ENCODE measurements around the gene LGALS16. TPM values are rescaled to one million over a fixed set of nuclear protein-coding genes. Genes with fewer than 3 reads are reported as not detected.

LGALS16 gene
- polyA plus RNA-seq, 2 of the 4 experiments (the other 2 are of a cell fraction), result not detected

DNA sequence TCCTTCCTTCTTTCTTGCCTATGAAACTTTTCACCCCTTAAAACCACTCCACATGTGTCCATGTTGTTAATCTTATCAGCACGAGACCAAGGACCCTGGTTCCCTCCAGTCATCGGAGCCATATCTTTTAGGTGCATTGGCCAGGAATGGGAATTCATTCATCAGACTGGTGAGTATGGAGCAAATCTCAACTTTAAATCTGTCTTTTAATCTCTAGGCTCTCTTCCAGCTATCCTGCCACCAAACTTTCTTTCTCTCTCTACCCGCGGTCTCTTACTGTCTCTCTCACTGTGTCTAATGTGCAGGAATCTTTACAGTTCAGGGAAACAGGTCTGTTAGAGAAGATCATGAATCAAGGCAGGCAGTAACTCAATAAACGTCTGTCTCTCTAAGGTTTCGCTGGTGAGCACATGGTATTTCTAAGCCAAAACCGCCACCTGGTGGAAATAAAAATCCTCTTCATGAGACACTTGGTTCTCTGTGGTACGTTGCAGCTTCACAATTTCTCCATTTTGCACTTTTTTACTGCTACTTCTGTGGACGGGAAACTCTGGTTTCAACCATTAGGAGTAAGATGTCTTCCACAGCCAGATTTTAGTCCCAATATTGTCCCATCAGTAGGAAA, 16.1 kb downstream of the LGALS16 start:
- WGBS (ENCODE audit: missing lambda C conversion rate), result 2% methylated on average over 9 of the region's 9 CpGs
- ATAC-seq (peak; percentile 95 to 98), DNase-seq (ENCODE audit: low read depth in 1 of 2, low spot score in 1 of 2) (peak; percentile 69 to 83), FAIRE-seq (peak; percentile 99)
- H3K27ac ChIP-seq, result no peak overlapping the region
- H3K9me3 ChIP-seq, result no peaks in the 10 kb centered on the region; the same call in 2 of the 3 replicates
- no peak overlapping the region for H3K4me3 ChIP-seq
- H3K4me1 ChIP-seq, result peaks cover 5% of the 10 kb centered on the region; the same call in 1 of the 3 replicates
- POLR2A ChIA-PET, result interaction anchor here (1.0 kb wide), 1 partner anchor 236 kb away, joined by 8 read pairs; the partner anchor contains the start of gene RPS16
- no peak for TF ChIP-seq SREBF2 (IDR thresholded peaks at IDR 0.05)
- TF ChIP-seq JUNB (IDR thresholded peaks at IDR 0.05), result no peak
- TF ChIP-seq ZC3H11A (IDR thresholded peaks at IDR 0.05), result no peak
- TF ChIP-seq HOXA7 (CRISPR knock-in tag; IDR thresholded peaks at IDR 0.05), result no peak
- TF ChIP-seq RARB (CRISPR knock-in tag; IDR thresholded peaks at IDR 0.05), result no peak
- no peak for TF ChIP-seq HOXB5 (CRISPR knock-in tag; IDR thresholded peaks at IDR 0.05)
- TF ChIP-seq, protein P1, sequence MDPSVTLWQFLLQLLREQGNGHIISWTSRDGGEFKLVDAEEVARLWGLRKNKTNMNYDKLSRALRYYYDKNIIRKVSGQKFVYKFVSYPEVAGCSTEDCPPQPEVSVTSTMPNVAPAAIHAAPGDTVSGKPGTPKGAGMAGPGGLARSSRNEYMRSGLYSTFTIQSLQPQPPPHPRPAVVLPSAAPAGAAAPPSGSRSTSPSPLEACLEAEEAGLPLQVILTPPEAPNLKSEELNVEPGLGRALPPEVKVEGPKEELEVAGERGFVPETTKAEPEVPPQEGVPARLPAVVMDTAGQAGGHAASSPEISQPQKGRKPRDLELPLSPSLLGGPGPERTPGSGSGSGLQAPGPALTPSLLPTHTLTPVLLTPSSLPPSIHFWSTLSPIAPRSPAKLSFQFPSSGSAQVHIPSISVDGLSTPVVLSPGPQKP (IDR thresholded peaks at IDR 0.05; ENCODE audit: low read depth, low read length), result no peak
- TF ChIP-seq RAD21 (conservative IDR thresholded peaks at IDR 0.05 in 1 of 2, IDR thresholded peaks at IDR 0.05 in 1 of 2), result peak; percentile 99 to 100
- TF ChIP-seq, protein P2, sequence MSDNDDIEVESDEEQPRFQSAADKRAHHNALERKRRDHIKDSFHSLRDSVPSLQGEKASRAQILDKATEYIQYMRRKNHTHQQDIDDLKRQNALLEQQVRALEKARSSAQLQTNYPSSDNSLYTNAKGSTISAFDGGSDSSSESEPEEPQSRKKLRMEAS (IDR thresholded peaks at IDR 0.05), result peak; percentile 62; the same call in 1 of the 2 replicates
- no peak for TF ChIP-seq FOSB (CRISPR knock-in tag; IDR thresholded peaks at IDR 0.05)
- no peak for TF ChIP-seq RNF2 (IDR thresholded peaks at IDR 0.05; ENCODE audit: borderline replicate concordance, low read depth)
- TF ChIP-seq, protein P3, sequence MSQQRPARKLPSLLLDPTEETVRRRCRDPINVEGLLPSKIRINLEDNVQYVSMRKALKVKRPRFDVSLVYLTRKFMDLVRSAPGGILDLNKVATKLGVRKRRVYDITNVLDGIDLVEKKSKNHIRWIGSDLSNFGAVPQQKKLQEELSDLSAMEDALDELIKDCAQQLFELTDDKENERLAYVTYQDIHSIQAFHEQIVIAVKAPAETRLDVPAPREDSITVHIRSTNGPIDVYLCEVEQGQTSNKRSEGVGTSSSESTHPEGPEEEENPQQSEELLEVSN (IDR thresholded peaks at IDR 0.05; ENCODE audit: borderline replicate concordance, low read depth), result no peak
- no peak for TF ChIP-seq CHD4 (IDR thresholded peaks at IDR 0.05; ENCODE audit: borderline replicate concordance)
- no peak for TF ChIP-seq NR3C1 (IDR thresholded peaks at IDR 0.05)
- no peak for TF ChIP-seq PHF8 (IDR thresholded peaks at IDR 0.05; ENCODE audit: borderline replicate concordance, low read depth)
- TF ChIP-seq EP300 (IDR thresholded peaks at IDR 0.05), result no peak
- no peak for TF ChIP-seq POLR2A (IDR thresholded peaks at IDR 0.05; ENCODE audit: low read length)
- TF ChIP-seq ZFP36 (IDR thresholded peaks at IDR 0.05; ENCODE audit: borderline replicate concordance, partially characterized antibody), result no peak
- no peak for TF ChIP-seq CEBPB (IDR thresholded peaks at IDR 0.05)
- TF ChIP-seq MAFK (IDR thresholded peaks at IDR 0.05; ENCODE audit: partially characterized antibody), result no peak
- TF ChIP-seq SMC3 (IDR thresholded peaks at IDR 0.05), result peak; percentile 100
- TF ChIP-seq, protein P4, sequence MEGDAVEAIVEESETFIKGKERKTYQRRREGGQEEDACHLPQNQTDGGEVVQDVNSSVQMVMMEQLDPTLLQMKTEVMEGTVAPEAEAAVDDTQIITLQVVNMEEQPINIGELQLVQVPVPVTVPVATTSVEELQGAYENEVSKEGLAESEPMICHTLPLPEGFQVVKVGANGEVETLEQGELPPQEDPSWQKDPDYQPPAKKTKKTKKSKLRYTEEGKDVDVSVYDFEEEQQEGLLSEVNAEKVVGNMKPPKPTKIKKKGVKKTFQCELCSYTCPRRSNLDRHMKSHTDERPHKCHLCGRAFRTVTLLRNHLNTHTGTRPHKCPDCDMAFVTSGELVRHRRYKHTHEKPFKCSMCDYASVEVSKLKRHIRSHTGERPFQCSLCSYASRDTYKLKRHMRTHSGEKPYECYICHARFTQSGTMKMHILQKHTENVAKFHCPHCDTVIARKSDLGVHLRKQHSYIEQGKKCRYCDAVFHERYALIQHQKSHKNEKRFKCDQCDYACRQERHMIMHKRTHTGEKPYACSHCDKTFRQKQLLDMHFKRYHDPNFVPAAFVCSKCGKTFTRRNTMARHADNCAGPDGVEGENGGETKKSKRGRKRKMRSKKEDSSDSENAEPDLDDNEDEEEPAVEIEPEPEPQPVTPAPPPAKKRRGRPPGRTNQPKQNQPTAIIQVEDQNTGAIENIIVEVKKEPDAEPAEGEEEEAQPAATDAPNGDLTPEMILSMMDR (IDR thresholded peaks at IDR 0.05), result peak; percentile 99
- no peak for TF ChIP-seq MAZ (IDR thresholded peaks at IDR 0.05; ENCODE audit: borderline replicate concordance, low read depth, low read length)
- H3K4me2 ChIP-seq, result no peak overlapping the region
- CTCF ChIA-PET, result interaction anchor here (0.6 to 9.4 kb wide), 71 partner anchors 8 to 526 kb away, joined by 3 to 585 read pairs (median 5); partner anchors contain the start of genes DLL3, EID2, EID2B and LGALS13

DNA sequence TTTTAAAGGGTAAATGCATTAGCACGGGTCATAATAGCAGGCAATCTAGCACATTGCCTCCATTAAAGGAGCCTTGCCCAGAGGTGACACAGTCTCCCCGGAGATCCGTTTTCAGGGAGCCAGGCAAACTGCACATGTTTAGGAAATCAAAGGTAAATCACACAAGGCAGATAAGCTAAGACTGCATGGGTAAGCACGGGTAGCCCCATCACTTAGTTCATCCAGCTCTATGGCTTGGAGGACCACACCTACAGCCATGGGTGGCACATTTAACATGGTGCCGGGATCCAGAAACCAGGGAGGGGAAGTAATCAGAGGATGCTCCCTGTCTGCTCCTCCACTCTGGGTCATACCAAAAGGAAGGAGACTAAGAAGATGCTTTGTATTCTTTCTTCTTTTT, 16.8 kb downstream of the LGALS16 start:
- no peak overlapping the region for H3K4me2 ChIP-seq
- TF ChIP-seq ZNF302 (CRISPR knock-in tag; IDR thresholded peaks at IDR 0.05) (no peak), NFE2L2 (conservative IDR thresholded peaks at IDR 0.05; ENCODE audit: low read length) (no peak), CEBPB (IDR thresholded peaks at IDR 0.05) (no peak), RAD21 (conservative IDR thresholded peaks at IDR 0.05 in 1 of 2, IDR thresholded peaks at IDR 0.05 in 1 of 2) (no peak), ESRRA (IDR thresholded peaks at IDR 0.05; ENCODE audit: borderline replicate concordance, low read length) (no peak), HDAC2 (IDR thresholded peaks at IDR 0.05) (no peak), HOXB5 (CRISPR knock-in tag; IDR thresholded peaks at IDR 0.05) (no peak), EHMT2 (IDR thresholded peaks at IDR 0.05; ENCODE audit: low read depth) (no peak), GATA3 (IDR thresholded peaks at IDR 0.05; ENCODE audit: borderline replicate concordance) (no peak), SMC3 (IDR thresholded peaks at IDR 0.05) (no peak)
- TF ChIP-seq, protein P3 (IDR thresholded peaks at IDR 0.05; ENCODE audit: borderline replicate concordance, low read depth), result no peak
- TF ChIP-seq, protein P5, sequence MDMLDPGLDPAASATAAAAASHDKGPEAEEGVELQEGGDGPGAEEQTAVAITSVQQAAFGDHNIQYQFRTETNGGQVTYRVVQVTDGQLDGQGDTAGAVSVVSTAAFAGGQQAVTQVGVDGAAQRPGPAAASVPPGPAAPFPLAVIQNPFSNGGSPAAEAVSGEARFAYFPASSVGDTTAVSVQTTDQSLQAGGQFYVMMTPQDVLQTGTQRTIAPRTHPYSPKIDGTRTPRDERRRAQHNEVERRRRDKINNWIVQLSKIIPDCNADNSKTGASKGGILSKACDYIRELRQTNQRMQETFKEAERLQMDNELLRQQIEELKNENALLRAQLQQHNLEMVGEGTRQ (IDR thresholded peaks at IDR 0.05), result no peak
- CTCF ChIA-PET, result interaction anchor here (0.6 to 9.4 kb wide), 68 partner anchors 8 to 527 kb away, joined by 3 to 585 read pairs (median 6); partner anchors contain the start of genes DLL3, EID2, EID2B and LGALS13

More for the DNA sequence above, 16.8 kb downstream of the LGALS16 start:
- peak in 1 of 2 experiments; percentile 11; a peak in 1 of 6 replicates for ATAC-seq
- WGBS (ENCODE audit: missing lambda C conversion rate), result 52% methylated on average over 5 of the region's 5 CpGs
- DNase-seq (ENCODE audit: low read depth in 1 of 2, low spot score in 1 of 2), result no peak
- FAIRE-seq, result no peak
- Histone ChIP-seq H3K9me3 (no peaks in the 10 kb centered on the region), H3K4me3 (no peak overlapping the region), H3K4me1 (peaks cover 5% of the 10 kb centered on the region; the same call in 1 of the 3 replicates), H3K27ac (no peak overlapping the region)
- POLR2A ChIA-PET, result interaction anchor here (1.0 to 2.9 kb wide), 2 partner anchors 237 kb away, joined by 8 to 11 read pairs; partner anchors contain the start of gene RPS16
